HS-27A (cell line): ENCODE measurements around the gene DACT1.

Experiments used
- DNase-seq: peaks from one replicate; pipeline ENCODE4 v3.0.0-alpha.2; 2012; ENCODE audit warnings: low read depth, missing footprints

Gene DACT1

DNA sequence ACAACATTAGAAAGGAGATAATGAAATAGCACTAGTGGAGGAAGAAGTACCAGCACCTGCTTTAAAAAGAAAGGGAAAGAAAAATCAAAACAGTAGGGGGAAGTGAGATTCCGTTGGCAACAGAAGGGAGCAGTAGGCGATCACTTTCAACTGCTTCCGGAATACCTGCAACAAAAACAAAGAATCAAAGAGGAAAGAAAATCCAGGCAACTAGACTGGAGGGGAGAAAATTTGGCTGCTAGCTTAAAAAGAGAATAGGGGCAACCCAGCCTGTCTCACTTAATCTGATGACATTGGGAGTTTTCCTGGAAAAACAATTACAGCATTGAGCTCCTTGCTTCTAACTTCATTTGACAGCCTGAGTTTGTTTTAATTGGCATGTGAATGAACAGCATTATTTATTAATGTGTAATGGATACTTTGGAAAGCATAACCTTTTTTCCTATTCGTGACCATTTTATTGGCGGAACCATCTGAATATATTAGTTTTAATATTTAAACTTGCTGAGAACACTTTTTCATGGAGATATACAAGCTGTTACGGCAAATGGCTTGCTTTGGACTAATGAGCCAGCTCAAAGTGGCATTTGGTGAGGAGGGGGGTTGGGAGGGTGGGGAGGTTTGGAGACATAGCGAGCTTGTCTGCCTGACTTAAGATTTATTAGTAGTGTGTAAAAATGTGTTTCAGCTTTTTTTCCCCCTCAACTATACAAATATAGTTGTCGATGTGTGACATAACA, 2.5 kb upstream of the DACT1 start:
- DNase-seq = no peak

DNA sequence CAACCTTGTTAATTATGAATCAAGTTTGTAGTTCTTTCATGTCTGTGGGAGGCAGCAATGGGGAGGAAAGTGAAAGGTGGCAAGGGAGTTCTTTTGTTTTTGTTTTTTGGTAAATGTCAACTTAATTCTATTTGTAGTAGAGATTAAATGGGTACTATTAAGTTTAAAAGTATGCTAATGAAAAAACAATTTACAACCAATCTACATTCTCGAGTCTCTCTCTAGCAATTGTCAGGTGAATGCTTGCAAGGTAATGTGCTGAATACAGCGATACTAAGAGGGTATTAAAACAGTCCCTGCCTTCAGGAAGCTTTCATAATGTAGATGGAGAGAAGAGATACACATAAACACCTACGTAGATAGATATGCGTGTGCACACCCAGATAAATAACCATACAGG, 1.6 kb upstream of the DACT1 start:
- DNase-seq = no peak

DNA sequence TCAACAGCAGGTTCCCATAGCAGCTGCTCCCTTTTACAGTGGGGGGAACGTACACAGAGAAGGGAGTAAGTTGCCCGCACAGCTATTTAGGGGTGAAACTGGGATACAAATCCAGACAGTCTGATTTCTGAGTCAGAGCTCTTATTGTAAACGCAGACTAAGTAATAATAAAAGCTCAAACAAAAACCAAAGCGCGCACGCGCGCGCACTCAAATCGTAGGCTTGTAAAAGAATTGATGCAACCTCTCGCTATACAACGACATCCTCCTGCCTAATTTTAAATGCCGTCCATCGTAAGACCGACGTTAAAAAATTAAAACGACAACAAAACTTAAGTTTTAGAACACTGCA, 747 bp upstream of the DACT1 start:
- DNase-seq = no peak

DNA sequence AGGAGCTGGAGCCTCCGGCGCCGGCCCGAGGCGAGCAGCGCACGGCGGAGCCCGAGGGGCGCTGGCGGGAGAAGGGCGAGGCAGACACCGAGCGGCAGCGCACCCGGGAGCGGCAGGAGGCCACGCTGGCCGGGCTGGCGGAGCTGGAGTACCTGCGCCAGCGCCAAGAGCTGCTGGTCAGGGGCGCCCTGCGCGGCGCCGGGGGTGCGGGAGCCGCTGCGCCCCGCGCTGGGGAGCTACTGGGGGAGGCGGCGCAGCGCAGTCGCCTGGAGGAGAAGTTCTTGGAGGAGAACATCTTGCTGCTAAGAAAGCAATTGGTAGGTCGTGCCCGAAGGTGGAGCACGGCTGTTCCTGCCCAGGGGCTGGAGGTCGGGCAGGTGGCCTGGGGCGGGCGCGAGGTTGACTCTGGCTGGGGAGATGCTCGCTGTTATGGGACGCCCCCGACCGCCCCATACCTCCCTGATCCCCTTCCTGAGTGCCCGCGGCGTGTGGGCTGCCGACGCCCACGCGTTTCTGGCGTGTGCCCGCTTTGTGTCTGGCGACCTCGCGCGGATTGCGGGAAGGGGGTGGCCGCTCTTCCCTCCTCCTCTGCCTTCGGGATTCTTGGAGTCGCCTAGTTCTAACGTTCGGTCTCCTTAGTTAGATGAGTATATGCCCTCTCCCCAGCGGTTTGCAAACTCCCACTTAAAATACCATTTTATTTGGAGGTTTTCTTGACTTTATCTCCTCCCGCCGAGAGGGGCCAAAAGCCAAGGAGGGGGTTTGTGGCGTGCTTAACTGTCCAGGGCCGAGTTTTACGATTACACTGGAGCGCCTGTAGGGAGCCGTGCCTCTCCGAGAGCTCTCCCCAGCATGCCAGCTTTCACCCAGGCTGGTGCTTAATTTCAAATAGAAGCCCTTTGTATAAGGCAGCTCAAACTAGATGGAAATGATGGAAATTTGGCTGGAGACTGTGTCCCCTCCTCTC, 752 bp downstream of the DACT1 start:
- no peak for DNase-seq

DNA sequence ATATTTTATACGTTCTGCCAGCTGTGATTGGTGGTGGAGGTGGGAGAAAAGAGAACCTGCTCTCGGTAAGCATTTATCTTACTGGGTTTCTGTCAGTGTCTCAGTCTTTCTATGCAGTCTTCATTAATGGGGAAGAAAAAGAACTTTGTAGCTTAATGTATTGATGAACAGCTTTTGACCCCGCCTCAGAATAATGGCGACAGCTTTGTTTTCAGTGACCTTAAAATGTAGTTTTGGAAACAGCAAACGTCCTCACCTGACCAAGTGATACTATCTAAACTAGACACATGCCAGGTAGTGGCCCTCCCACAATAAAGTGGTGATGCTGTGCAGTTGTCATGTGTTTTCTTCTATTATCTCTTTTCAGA, 1.4 kb downstream of the DACT1 start:
- no peak for DNase-seq

DNA sequence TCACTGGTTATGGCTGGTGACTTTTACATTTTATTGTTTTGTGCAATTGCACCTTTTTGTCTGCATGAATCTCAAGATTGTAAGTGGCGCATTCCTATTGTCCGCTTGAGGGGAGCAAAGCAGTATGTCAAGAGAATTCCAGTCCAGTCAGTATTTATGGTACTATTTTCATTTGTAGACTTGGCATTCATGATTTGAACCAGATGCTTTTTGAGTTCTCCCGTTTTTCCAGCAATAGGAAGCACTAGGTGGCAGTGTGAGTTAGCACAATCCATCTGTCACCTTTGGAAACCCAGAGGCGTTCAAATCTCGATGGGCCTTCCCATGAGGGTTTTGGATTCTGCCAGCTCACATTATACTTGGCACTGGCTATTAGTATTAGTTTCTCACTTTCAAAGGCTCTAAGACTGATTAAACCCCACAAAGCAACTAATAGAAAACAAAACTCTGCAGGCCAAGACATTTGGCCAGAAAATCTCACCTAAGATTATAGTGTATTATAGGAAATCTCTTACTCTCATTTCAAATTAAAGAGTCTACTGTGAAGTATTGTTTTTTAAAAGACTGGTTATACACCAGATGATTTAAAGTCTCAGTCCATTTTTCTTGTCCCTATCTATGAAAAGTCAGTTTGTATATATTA, 2.2 kb downstream of the DACT1 start:
- DNase-seq = no peak

DNA sequence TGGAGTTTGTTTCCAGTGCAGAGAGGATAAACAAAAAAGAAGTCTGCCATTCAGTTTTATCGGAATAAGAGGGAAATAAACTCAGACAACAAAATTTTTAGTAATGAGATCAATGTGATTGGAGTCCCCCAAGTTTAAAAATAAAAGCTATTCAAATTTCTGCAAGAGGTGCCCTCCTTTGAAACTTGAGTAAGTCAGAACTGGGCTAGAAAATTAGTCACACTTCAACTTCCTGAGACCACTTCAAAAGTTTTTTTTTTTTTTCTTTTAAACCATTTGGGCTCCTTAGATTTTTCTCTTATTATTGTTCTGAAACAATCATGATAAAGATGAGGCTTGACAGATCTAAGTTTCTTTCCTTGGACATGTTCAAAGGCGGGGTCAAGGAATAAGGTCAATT, 3.2 kb downstream of the DACT1 start:
- no peak for DNase-seq

DNA sequence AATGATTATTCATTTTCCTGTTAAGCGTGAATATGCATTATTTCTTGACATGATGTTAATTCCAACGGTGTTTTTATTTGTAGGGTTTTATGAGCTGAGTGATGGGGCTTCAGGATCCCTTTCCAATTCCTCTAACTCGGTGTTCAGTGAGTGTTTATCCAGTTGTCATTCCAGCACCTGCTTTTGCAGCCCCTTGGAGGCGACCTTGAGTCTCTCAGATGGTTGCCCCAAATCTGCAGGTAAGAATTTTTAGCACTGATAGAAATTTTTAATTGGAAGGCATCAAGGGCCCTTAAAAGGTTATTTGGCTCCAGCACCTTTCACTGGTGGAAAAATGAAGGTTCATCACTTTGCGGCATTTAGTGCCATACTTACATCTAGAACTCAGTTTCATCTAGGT, 3.7 kb downstream of the DACT1 start:
- DNase-seq = no peak

DNA sequence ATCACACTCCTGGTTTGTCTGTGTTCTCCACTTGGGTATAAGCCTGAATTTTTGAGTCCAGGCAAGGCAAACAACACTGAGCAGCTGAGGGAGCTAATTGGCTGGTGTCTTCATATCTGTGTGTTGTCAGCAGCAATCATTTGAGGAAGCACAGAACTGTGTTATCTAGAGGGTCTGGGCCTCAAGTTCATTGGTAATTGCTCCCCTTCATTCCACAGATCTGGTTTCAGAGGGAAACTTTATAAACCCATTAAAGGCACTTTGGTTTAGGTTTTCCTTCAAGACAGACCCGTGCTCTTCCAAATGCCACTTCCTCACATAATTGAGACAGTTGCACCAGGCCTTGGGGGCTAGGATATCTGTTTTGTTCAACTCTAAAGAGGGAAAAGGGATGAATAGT, 5.6 kb downstream of the DACT1 start:
- DNase-seq = no peak

DNA sequence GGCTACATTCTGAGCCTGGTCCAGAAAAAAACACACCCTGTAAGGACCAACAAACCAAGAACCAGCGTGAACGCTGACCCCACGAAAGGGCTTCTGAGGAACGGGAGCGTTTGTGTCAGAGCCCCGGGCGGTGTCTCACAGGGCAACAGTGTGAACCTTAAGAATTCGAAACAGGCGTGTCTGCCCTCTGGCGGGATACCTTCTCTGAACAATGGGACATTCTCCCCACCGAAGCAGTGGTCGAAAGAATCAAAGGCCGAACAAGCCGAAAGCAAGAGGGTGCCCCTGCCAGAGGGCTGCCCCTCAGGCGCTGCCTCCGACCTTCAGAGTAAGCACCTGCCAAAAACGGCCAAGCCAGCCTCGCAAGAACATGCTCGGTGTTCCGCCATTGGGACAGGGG, 7.9 kb downstream of the DACT1 start:
- DNase-seq = no peak

DNA sequence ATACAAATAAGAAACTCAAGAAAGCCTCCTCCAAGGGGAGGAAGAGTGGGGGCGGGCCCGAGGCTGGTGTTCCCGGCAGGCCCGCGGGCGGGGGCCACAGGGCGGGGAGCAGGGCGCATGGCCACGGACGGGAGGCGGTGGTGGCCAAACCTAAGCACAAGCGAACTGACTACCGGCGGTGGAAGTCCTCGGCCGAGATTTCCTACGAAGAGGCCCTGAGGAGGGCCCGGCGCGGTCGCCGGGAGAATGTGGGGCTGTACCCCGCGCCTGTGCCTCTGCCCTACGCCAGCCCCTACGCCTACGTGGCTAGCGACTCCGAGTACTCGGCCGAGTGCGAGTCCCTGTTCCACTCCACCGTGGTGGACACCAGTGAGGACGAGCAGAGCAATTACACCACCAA, 8.7 kb downstream of the DACT1 start:
- DNase-seq = no peak

DNA sequence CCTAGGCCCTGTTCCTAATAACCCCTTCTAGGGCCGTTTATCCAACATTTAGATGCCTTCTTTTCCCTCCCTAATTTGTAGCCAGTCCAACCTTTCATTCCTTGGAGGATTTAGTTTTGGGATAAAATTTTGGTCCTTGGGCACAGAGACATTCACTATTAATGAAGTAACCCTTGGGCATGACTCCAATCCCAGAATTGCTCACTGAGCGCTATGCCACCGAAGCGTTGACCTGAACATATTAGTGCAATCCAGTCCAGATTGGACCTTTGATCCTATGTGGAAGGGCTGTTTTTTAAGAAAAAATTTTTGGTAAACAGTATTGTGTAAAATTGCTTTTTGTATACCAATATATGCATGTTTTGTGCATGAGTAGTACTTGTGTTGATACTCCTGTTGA, 10.0 kb downstream of the DACT1 start:
- DNase-seq = no peak

DNA sequence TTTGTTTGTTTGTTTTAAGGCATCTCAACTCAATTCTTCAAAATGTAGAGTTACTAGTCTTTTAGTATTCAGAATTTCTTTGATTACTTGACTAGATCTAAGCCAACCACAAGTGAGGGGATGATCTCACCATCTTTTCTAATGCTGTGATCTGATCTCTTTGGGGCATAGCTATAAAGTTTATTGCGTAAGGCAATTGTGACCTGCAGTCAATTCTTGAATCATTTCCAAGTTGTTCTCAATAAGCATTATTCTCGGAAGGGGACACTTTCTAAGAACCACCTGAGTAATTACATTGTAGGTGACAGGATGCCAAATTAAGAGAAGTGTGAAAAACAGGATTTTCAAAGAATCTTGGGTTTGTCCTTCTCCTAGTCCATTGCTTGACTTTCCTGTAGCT, 13.1 kb downstream of the DACT1 start:
- no peak for DNase-seq

DNA sequence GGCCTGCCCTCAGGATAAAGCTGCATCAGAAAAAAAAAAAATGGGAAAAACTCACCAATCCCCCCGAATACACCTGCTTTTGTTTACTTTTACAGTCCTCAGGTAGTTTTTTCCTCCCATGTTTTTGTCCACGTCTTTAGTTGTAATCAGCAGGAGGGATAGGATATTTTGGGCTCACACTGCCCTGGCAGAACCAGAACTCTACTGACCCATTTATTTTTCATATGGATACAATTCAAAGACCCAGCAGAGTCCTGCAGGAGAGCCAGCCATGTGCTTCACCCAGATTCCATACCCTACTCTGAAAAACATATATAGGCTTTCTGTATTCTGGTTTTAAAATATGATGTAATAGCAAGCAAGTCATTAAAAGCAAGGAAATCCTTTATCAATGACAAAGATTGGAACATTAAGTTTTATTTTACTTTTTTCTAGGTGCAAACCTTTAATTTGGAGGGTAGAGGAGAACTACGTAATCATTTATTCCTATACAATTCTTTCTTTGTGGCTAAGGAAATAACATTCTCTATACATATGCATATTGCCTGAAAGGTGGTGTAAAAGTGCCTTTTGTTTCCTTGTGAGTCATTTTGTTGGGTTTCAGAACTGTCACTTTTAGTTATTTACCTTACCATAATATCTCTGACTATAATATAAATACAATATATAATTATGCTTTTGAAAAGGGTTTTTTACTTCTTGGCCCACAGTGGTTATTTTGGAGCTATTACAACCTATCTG, 19.1 kb downstream of the DACT1 start:
- DNase-seq = no peak

DNA sequence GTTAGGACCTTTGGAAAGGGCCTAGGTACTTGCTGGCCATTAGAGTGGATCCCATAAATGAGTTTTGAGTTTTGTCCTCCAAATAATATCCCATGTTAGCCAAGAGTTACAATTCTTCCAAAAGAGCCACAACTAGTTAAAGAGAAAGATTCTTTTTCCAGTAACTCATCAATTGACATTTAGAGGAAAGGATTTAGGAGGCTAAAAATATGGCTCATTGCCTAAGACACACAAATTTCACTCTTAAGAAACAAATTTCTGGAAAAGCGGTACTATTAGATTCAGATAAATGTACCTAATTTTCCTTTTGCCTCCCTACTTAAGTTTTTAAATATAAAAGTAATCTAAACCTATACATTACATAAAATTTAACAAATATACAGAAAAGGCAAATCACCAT, 21.3 kb downstream of the DACT1 start:
- DNase-seq = no peak

DNA sequence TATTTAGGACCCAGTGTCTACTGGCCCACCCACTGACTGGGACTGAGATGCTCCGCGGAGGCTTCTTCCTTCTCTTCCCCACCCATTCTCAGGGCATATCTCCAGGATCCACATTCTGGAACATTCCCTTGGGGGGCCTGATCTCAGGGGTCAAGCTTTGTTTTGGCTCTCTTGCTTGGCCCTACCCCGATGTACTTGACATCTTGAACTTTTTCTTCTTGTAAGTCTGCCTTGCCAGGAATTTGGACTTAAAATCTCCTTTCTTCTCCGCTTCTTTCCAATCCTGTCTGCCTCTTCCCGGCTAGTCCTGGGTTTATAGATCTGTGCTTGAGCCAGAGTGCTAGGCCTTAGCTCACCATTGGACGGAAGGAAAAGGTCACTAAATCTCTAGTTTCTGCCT, 22.1 kb downstream of the DACT1 start:
- no peak for DNase-seq

DNA sequence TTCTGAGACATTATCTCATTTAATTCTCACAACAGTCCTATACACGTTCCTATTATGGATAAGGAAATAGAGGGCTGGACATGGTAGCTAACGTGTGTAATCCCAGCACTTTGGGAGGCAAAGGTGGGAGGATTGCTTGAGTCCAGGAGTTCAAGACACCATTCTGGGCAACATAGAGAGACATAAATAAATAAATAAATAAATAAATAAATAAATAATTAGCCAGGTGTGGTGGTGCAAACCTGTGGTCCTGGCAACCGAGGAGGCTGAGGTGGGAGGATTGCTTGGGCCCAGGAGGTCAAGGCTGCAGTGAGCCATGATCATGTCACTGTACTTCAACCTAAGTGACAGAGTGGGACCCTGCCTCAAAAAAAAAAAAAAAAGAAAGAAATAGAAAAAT, 22.6 kb downstream of the DACT1 start:
- no peak for DNase-seq

DNA sequence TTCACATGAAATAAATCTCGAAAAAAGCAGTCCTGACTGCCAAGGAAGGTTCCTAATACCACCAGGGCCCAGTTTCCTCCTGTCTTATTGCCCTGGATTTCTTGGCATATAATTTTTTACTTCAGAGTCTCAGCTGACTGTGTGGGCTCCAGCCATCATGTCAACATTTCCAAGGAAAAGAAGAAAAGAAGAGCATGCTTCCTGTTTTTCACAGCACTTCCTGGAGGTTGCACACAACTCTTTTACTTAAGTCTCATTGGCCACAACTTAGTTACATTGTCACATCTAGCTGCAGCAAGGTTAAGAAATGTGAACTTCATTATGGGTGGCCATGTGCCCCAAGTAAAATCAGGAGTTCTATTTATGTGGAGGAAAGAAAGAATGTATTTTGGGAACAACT, 24.3 kb downstream of the DACT1 start:
- no peak for DNase-seq

DNA sequence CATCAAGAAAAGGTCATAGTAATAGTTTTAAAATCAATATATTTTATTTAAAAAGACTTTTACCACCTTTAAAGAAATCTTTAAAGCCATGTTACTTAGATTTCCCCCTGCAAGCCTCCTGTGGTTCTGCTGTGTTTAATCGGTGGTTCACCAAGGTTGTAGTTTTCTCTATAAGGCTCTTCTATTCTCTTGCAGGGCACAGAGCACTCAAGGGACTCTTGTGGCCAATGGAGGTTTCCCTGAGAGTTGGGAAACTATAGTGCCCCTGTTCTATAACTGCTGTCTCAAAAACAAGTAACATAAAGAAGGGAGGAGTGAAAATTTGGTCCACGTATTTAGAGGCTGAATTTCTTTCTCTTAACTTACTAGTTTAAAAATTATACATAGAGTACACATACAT, 25.0 kb downstream of the DACT1 start:
- no peak for DNase-seq

DNA sequence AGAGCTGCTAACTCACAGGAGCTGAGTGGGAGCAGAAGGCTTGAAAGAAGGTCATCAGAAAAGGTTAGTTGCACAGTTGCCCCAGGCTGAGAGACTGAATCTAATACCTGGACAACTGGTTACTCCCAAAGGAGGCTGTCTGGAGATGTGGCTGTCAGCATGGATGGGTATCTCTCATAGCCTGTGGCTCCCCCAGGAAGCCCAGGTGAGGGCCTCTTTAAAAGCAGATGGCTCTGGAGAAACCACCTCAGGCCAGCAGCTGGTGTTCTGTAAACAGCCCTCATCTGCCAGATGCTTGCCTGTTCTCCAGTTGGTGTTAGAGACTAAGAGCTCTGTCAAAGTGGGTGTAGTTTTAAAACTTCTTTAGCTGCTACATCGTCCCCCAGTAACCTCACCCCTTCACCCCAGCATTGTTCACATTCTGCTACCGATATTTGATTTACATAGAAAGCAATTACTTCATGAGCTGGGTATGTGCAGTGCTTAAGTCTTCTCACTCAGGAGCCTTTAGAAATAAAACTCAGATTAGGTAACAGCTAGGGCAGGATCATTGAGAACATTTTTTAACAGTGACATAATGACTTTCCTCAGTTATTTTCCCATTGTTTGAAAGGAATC, 25.8 kb downstream of the DACT1 start:
- DNase-seq = no peak

DNA sequence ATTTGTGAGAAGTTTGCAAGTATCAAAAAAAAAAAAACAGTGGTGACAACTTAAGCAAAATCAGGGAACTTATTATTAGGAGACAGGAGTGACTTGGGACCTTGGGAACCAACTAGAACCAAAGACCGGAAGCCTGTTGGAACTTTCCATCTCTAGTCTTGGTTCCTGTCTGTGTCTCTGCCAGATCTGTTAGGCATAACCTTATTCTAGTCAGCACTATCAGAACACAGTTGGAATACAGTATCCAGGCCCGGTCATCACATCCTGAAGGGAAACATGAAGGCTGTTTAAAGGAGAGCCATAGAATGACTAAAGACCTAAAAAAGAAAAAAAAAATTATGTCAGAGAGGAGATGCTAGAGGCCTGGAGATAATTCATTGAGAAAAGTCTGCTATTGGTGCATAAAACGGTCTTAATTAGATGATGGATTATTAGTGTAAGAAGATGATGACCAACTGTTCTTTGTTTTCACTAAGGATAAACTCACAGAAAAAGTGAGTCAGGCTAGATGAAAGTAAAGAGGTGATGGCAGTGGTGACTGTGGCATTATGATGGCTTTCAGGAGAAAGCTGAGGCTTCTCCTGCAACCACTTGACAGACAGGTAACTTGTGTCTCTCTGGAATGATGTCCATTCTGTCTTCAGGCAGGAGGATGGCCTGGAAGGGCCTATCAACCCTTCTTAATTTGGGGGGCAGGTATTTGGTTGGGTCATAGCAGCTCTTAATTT, 28.2 kb downstream of the DACT1 start:
- DNase-seq = no peak
